Activated T-cell treated with anti-CD3 and anti-CD28 coated beads for 24 hours (primary cell): ENCODE data around the gene MAN1A1.
"Not testable (repeated sequence)": the region's sequence is repeated elsewhere in the genome, so short reads cannot be mapped to it uniquely, and the experiment has no call there.

Experiments used
- DNase-seq: peaks from one replicate; pipeline ENCODE4 v3.0.0-alpha.2; 2020; ENCODE audit warnings: low read depth

Gene MAN1A1

DNA sequence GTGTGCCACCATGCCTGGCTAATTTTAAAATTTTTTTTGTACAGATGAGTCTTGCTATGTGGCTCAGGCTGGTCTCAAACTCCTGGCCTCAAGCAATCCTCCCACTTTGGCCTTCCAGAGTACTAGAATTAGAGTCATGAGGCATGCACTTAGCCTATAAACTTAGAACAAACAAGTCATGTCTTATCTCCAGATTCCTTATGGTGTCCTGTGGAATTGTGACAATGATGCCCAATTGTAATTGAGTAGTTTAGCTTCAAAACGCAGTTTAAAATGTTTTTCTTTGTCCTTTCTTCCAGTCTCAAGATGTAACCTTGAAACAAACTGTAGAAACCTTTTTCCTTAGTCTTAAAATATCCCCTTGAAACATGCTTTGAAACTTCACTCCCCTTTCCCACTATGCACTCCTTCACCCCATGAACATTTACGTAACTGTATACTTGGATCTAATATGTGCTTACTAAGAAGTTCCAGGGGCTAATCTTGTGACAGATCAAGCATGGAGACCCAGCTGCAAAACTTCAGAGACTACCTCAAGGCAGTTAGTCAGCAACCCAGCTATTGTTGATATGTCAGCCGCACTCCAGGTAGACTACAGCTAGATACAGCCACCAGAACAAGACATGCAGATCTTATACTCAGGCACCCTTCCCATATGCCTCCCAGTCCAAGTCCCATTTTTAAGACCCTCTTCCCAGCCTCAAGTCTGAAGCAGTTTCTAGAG lies 46.2 kb downstream of the MAN1A1 start:
- DNase-seq, result no peak

DNA sequence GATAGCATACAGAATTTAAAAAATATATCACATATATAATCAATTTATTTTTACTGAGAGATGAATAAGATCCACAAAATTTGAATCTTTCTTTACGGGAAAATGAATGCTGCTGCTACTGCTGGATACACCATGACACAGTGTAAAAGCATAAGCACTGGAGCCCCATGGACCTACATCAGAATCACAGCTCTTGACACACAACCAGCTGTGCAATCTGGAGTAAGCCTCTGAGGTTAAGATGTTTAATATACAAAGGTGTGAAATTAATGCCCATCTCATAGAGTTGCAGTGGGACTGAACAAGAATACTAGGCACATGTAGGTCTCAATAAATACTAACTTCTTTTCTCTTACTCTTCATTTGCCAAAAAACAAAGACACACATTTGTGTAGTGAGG lies 48.1 kb downstream of the MAN1A1 start:
- DNase-seq, result no peak

DNA sequence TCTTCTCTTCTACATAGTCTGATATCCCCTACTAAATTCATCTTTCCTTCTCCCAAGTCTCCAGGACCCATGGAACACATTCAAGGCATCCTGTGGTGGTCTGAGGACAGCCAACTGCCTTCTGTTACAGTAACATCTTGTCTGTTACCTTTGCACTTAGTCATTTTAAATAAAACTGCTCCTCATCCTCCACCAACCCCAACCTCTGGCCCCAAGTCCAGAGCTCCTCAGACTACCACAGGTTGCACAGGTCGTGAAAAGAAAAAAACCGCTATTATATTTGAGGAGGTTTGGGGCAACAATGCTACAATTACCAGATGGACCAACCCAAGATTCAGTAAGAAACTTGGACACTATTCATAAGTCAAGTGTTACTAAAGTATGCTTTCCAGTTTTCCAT lies 49.9 kb downstream of the MAN1A1 start:
- no peak for DNase-seq

DNA sequence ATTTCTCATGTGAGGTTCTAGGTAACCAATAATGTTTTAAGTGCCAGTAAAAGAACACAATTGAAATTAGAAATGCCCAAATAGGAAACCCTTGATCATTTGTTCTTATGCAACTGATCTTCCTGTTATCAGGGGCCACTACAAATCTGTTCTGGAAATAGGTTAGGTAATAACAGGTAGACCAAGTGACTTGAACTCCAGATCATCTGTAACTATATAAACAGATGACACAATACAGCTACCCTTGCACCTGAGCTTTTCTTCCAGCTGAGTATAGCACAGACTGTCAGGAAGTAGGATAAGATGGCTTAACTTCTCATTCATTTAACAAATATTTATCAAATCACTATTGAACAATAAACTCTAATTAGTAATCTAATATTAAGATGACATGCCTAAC lies 52.5 kb downstream of the MAN1A1 start:
- DNase-seq, result no peak

DNA sequence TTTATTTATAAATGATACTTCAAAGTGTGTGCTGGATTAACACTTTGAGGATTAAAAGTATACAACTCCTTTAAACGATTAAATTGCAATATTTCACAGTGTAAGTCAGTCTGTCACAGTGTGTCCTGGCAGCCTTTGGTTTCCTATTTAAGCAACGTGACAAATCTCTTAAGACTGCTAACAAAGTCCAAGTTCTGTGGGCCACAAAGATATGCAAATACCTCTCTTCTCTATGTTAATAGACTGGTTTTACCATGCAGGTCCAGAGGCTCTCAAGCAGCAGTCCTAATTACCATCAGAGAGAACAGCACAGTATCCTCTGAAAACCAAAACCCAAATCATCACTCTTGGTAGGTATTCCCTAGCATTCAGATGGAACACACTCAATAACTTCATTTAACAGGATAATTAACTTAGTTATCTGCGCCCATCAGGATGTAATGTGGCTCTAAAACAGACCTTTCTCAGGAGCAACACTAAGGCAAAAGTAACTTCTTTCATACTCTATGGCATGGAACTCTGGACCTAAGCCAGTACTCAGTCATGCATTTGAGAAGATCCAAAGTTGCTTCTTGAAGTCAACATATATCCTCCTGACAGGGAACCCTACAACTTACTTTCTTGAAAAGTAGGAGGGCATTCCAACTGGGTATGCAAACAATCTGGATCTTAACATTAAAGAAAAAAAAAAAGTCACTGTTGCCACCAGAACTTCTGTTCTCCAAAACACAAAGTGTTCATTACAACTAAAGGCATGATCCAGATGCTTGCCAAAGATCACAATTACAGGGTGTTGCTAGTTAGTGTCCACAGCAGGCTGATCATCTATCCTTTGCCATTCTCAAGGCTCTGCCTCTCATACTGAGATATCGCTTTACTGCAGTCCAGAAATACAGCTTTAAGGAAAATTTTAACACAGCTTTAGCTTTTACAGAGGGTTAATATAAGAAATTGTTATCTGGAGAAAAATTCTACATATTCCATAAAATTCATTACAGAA lies 53.2 kb downstream of the MAN1A1 start:
- DNase-seq, result no peak

DNA sequence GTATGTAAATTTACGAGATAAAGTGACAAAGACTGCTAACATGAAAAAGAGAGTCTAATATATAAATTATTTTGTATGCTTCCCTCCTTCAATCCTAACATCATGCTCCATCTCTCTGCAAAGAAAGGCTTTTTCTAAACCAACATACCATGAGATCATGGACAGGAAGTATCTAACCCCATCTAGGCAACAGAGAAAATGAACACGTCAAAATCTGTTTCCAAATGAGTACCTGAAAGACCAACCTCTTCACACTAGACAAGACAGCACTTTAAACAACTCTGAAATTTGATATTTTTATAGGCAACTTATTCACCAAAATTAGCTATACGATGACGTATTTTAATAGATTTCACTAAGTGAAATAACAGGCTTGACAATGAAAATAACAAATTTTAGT lies 54.6 kb downstream of the MAN1A1 start:
- DNase-seq, result no peak

DNA sequence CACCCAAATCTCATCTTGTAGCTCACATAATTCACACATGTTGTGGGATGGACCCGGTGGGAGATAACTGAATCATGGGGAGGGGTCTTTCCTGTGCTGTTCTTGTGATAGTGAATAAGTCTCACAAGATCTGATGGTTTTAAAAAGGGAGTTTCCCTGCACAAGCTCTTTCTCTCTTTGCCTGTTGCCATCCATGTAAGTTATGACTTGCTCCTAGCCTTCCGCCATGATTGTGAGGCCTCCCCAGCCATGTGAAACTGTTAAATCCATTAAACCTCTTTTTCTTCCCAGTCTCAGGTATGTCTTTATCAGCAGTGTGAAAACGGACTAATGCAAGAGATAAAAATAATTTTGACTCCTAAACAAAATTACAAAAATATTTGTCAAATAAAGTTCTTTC lies 58.5 kb downstream of the MAN1A1 start:
- not testable (repeated sequence) for DNase-seq

DNA sequence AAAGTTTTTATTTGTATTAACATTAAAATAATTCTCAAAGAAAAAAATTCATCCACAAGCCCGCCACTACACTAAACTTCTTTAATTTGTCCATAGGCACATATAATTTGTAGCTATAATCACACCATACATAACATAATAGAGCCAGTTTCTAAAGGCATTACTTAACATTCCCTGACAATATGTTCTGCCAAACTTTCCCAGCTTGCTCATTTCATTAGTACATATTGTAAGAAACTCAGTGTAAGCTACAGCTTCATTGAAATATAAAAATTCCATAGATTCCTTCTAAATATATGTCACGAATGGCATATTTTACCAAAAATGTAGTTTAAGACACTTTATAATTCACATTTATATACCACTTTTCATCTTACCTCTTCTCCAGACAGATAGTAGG lies 59.3 kb downstream of the MAN1A1 start:
- DNase-seq, result no peak

DNA sequence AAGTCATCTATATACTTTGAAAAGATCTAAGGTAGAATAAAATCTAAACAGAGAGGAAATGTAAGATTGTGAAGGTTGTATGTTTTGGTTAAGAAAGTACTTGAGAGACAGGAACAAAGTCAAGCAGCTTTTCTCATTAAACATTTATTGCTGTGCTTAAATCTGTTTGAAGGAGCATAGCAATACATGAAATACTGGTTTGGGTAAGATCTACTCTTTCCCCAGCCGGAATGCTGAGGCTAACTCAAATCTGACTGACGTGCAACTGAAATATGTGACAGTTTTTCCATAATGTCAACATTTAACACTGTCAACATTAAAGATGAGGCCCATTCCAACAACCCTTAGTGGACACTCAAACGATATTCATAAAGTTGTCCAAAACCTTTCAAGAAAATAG lies 59.9 kb downstream of the MAN1A1 start:
- no peak for DNase-seq

DNA sequence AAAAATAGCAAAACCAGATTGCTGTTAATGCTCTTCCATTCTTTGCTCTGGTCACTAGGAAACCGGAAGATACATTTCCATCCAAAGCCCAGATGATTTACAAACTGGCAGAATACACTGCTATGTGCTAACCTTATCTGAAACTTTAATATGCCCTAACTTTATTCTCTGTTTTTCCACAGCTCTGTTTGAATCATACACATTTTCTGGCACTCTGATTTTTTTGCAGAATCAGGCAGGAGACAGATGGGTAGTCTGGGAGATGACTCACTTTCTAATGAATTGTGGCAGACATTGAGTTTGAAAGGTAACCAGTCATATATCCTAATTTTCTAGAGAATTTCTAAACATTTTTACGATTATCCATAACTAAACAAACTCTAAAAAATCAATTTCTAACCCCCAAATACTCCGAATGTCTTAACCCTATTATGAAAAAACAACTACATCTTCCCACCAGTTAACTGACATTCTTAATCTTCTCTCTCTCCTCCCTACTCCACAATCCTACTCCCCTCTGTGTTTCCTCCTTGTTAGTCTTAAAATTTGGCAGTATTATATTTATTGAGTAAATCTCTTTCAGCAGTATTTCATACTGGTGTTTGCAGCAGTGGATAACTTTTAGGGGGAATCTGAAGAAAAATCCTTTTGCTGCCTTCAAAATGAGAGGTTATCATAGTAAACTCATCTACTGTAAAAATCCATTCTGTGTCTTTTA lies 63.5 kb downstream of the MAN1A1 start:
- no peak for DNase-seq

DNA sequence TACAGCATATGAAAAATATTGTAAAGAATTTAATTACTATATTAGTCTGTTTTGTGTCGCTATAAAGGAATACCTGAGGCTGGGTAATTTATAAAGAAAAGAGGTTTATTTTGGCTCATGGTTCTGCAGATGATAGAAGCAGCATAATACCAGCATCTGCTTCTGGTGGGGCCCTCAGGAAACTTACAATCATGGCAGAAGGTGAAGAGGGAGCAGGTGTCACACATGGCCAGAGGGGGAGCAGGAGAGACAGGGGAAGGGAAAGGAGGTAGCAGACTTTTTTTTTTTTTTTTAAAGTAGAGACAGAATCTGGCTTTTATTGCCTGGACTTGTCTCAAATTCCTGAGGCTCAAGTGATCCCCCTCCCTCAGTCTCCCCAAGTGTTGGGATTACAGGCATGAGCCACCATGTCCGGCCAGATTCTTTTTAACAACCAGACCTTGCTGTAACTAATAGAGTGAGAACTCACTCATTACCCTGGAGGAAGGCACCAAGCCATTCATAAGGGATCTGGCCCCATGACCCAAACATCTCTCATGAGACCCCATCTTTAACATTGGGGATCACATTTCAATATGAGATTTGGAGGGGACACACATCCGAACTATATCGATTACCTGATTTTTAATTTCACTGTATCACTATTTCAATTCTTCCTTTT lies 64.6 kb downstream of the MAN1A1 start:
- DNase-seq, result no peak

DNA sequence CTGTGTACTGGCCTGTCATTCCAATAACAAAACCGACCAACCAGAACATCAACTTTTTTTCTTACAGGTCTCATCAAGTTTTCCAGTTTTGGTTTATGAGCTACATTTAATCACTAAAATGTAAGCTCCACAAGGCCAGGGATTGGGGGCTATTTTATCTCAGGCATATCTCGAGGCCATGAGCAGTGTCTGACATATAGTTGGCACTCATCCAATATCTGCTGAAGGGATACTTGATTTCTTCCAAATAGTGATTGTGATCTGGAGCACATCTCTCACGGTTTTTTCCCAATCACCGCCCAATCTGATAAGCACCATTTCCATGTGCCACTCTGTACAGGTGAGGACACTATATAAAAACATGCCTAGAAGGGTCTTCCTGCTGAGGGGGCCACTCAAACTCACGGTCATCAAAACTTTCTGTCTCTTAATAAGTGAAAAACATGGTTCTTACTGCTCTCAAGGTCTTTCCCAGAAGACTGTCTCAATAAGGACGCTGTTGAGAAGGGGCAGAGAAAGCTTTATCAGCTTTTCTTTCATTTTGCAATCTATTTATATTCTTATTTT lies 65.5 kb downstream of the MAN1A1 start:
- no peak for DNase-seq

DNA sequence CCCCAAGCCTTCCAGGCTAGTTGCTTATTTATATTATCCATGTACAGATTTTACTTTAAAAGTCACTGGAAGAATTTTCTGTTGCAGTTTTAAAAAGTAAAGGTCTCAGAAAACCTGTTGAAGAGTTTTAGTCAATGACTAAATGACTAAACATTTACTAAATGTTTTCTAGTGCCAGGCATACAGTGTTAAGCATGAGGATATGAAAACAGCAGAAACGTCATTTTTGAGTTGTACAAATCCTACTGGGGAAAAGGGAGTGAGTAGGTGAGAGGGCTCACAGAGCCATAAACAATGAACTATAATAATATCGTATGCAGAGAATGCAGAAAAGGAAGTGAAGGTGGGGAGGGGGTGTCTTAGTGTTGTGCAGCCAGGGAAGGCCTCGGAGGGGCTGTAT lies 66.3 kb downstream of the MAN1A1 start:
- DNase-seq, result no peak

DNA sequence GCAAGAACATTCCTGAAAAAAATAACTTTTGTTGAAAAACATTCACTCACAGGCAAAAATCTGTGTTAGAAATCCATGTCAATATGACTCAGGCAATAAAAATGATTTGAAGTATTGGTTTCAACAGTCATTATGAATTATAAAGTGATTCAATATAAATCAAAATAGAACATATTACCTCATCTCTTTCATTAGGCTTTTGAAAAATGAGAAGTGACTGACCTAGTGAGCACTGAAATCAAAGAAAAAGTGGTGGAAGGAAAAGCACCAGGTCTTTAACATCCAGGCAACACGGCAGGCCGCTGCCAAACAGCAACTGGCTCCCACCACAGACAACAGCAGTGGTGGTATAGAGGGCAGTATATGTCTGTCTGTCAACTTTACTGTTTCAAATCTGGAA lies 68.9 kb downstream of the MAN1A1 start:
- no peak for DNase-seq

DNA sequence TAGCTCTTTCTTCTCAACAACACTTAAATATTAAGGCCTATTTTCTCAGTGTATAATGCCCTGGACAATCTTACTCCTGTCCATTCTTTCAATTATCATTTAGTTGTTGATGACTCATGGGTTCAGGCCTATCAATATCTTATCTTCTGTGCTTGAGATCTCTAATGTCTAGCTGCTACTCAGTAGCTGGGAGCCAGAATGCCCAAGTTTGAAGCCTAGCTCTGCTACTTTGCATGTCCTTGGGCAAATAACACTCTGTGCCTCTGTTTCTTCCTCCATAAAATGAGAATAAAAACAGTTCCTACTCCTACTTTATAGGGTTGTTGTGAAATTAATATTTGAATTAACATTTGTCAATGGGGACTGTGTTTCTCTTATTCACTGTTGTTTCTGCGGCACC lies 69.5 kb downstream of the MAN1A1 start:
- DNase-seq, result no peak

DNA sequence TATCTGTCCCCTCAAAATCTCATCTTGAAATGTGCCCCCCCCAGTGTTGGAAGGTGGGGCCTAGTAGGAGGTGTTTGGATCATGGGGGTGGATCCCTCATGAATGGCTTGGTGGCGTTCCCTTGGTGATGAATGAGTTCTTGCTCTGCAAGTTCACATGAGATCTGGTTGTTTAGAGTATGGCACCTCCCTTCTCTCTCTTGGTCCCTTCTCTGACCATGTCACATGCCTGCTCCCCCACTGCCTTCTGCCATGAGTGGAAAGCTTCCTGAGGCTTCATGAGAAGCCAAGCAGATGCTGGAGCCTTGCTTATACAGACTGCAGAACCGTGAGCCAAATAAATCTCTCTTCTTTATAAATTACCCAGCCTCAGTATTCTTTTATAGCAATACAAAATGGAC lies 70.9 kb downstream of the MAN1A1 start:
- no peak for DNase-seq

DNA sequence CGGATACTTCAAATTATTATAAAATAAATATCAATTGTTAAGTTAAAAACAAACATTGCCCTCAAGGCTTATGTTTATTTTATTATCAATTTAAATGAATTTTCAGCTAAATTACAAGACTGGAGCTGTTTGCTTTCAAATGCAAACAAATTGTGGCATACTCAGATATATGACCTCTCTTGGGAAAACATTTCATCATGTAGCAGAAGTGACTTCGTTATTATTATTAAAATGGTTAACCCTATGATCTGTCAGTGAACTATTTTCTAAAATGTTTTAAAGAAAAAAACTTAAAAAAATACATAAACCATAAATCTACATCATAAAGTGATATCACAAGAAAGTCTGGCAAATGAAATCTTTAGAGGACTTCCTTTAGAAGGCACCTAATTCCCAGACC lies 72.5 kb downstream of the MAN1A1 start:
- DNase-seq, result no peak

DNA sequence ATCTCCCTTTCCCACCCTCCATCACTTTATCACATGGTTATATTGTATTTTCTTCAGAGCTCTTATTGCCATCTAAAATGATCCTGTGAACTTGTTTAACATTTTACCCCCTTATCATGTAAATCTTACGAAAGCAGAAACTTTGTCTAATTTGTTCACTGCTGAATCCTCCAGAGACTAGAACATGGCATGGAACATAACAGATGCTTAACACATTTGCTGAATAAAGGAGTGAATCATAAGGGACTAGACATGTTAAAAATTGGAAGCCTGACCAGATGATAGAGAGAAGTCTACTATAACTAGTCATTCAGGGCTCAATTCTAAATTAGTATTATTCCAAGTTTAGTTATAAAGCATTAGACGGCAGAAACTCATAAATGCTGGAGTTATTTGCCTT lies 73.3 kb downstream of the MAN1A1 start:
- no peak for DNase-seq

DNA sequence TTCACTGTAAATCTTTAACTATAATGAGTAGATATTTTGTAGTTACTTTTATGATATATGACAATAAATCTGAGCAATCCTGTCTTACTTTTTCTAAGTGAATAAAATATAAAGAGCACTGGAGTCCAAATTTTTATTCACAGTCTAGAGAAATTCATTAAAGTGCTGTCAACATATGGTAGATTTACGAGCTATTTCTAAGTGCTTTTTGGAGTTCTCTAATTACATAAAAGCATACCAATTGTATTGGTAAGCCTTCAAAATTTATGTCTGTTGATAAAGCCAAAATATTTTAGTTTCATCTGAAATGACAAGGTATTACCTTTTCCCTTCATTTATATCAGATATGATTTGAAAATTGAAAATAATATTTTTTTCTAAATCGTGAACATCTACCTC lies 75.4 kb downstream of the MAN1A1 start:
- DNase-seq, result no peak

DNA sequence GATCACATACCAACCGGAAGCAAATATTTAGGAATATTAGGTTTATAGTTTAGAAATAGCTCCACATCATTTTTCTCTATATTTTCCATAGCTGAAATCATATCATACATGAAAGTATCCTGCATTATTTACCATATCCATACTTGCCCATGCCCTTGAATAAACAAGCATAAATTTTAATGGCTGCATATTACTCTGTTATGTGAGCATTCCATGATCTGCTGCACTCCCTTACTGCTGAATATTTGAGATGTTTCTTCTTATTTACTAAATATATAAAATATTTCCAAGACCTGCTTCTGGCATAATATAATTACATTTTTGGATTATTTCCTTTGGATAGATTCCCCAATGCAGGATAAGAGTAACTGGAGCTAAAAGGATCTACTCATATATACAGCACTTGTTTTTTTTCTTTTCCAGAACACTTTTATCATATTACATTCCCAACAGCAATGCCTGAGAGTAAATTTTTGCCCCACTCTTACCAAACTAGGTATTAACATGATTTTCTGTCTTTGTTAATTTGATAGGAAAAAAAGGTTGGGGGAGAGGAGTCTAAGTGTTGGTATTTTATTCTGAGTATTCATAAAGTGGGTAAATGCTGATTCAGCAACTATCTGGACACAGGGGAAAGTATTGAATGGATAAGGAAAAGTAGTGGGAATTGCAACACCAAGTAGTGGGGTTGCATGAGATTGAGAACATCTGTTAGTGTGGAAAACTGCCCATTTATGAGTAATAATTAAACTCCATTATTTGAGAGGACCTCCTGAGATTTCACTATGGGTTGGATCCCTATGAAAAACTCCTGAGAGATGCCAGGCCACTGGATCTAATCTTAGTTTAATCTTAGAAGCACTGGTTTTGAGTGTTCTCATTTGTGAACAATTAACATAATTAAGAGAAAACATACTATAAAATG lies 76.0 kb downstream of the MAN1A1 start:
- no peak for DNase-seq

DNA sequence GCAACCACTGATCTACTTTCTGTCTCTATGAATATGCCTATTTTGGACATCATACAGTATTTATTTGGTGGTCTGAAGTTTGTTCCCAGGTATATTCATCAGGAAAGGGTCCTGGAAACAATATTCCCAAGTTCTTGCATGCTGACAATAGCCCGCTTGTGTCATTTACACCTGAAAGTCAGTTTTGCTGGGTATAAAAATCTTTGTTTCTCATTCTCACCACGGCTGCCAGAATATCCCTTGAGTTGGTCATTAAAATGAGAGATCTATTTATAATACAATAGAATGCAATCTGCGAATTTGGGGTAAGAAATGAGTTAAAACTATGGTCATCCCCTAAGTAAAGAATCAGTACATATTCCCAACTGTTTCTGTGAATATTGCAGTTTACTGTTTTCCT lies 79.0 kb downstream of the MAN1A1 start:
- no peak for DNase-seq
